CD14-positive monocyte (primary cell): ENCODE data around the gene ZNF385B. TPM values are rescaled to one million over a fixed set of nuclear protein-coding genes. Genes with fewer than 3 reads are reported as not detected.

Experiments used
- DNase-seq, 3 donors: peaks; one replicate each; pipeline ENCODE4 v3.0.0-alpha.2; 2011 to 2022
- H2AFZ ChIP-seq: 2 replicates; pipeline ENCODE4 v1.6.0; 2012; ENCODE audit warnings: mild to moderate bottlenecking, low read depth, low read length, inconsistent platforms; ENCODE audit not compliant: insufficient read depth, poor library complexity, severe bottlenecking
- H3K27ac ChIP-seq, 2 donors: 1 replicate in 1 of 2; 2 replicates in 1 of 2; pipeline ENCODE4 v1.5.1; 2012 to 2013; ENCODE audit warnings: low read length in 2 of 2, control low read depth in 1 of 2, inconsistent platforms in 1 of 2, low read depth in 1 of 2, mild to moderate bottlenecking in 1 of 2
- H3K27me3 ChIP-seq, 2 donors: one replicate each; pipeline versions ENCODE4 v1.6.0 to v1.6.1; 2011 to 2013; ENCODE audit warnings: low read length in 2 of 2; ENCODE audit not compliant: control insufficient read depth in 2 of 2, insufficient read depth in 2 of 2
- H3K36me3 ChIP-seq, 2 donors: replicated peaks in 1 of 2; 1 replicate in 1 of 2; 2 replicates in 1 of 2; pipeline versions ENCODE4 v1.5.1 to v1.6.1; 2012 to 2013; ENCODE audit warnings: low read length in 2 of 2, control low read depth in 1 of 2, inconsistent platforms in 1 of 2, mild to moderate bottlenecking in 1 of 2; ENCODE audit not compliant: insufficient read depth in 2 of 2, control insufficient read depth in 1 of 2
- H3K4me1 ChIP-seq, 2 donors: 1 replicate in 1 of 2; 2 replicates in 1 of 2; pipeline versions ENCODE4 v1.5.1 to v1.6.1; 2012 to 2013; ENCODE audit warnings: low read length in 2 of 2, control low read depth in 1 of 2, inconsistent platforms in 1 of 2, mild to moderate bottlenecking in 1 of 2, moderate library complexity in 1 of 2; ENCODE audit not compliant: insufficient read depth in 2 of 2, control insufficient read depth in 1 of 2
- H3K4me2 ChIP-seq: replicated peaks from 2 replicates; pipeline ENCODE3; 2012; ENCODE audit warnings: low read length, moderate library complexity, mild to moderate bottlenecking; ENCODE audit not compliant: poor library complexity, severe bottlenecking; ENCODE audit errors: extremely low read depth
- H3K4me3 ChIP-seq, 3 experiments: fragments of 200-600 bp in 1 of 3; sonication (generic) in 1 of 3; replicated peaks in 1 of 3; 1 replicate in 2 of 3; 2 replicates in 1 of 3; pipeline ENCODE4 v1.5.1; 2011 to 2013; ENCODE audit warnings: low read length in 3 of 3, mild to moderate bottlenecking in 3 of 3, control low read depth in 2 of 3, low read depth in 2 of 3, inconsistent platforms in 1 of 3, moderate library complexity in 1 of 3
- H3K79me2 ChIP-seq: 2 replicates; pipeline ENCODE4 v1.6.0; 2012; ENCODE audit warnings: mild to moderate bottlenecking, control low read depth, inconsistent platforms, low read length, moderate library complexity; ENCODE audit not compliant: insufficient read depth
- H3K9ac ChIP-seq: 2 replicates; pipeline ENCODE4 v1.6.0; 2017; ENCODE audit warnings: low read length, mild to moderate bottlenecking; ENCODE audit not compliant: insufficient read depth, poor library complexity, severe bottlenecking
- H3K9me3 ChIP-seq, 2 donors: replicated peaks in 1 of 2; 1 replicate in 1 of 2; 2 replicates in 1 of 2; pipeline versions ENCODE4 v1.5.1 to v1.6.1; 2012 to 2013; ENCODE audit warnings: low read length in 2 of 2, control low read depth in 1 of 2; ENCODE audit not compliant: control insufficient read depth in 1 of 2, insufficient read depth in 1 of 2
- H4K20me1 ChIP-seq: 2 replicates; pipeline ENCODE4 v1.6.0; 2012; ENCODE audit warnings: mild to moderate bottlenecking, low read length, control low read depth, moderate library complexity; ENCODE audit not compliant: insufficient read depth
- H3K27ac Mint-ChIP-seq, 7 donors: one replicate each; pipeline ENCODE4 v1.8.0; 2020; ENCODE audit warnings: mild to moderate bottlenecking in 7 of 7, mixed read lengths in 7 of 7, moderate library complexity in 6 of 7, inconsistent platforms in 2 of 7
- H3K27me3 Mint-ChIP-seq, 3 donors: one replicate each; pipeline ENCODE4 v1.8.0; 2021 to 2022; ENCODE audit warnings: low read depth in 3 of 3, mild to moderate bottlenecking in 3 of 3, mixed read lengths in 3 of 3, moderate library complexity in 3 of 3, inconsistent platforms in 1 of 3
- H3K36me3 Mint-ChIP-seq, 2 donors: one replicate each; pipeline ENCODE4 v1.8.0; 2020; ENCODE audit warnings: mixed read lengths in 2 of 2, inconsistent platforms in 1 of 2, mild to moderate bottlenecking in 1 of 2
- H3K4me1 Mint-ChIP-seq: one replicate; pipeline ENCODE4 v1.8.0; 2020; ENCODE audit warnings: mild to moderate bottlenecking, mixed read lengths
- H3K4me3 Mint-ChIP-seq, 2 donors: one replicate each; pipeline ENCODE4 v1.8.0; 2020; ENCODE audit warnings: mild to moderate bottlenecking in 2 of 2, mixed read lengths in 2 of 2, moderate library complexity in 1 of 2
- H3K9me3 Mint-ChIP-seq, 7 donors: one replicate each; pipeline ENCODE4 v1.8.0; 2020 to 2022; ENCODE audit warnings: mixed read lengths in 7 of 7, mild to moderate bottlenecking in 6 of 7, moderate library complexity in 6 of 7, inconsistent platforms in 2 of 7
- CTCF ChIP-seq: fragments of 200-600 bp; IDR thresholded peaks from one replicate; pipeline ENCODE4 v1.8.0; 2022; ENCODE audit warnings: antibody characterized with exemption, mild to moderate bottlenecking
- WGBS: methylation state at CpG from one replicate; pipeline ENCODE4 v1.1.5; 2013; ENCODE audit warnings: missing lambda C conversion rate; ENCODE audit not compliant: insufficient coverage; 5-methylcytosine and 5-hydroxymethylcytosine counted together
- intact Hi-C, 2 donors: fragments of 100-400 bp; cut with micrococcal nuclease; formaldehyde crosslinking; loops; one replicate each; pipeline versions ENCODE4 v1.15.0 to v1.15.1; 2023
- polyA plus RNA-seq, 3 donors: library from polyadenylated mRNA; depleted of rRNA in 1 of 3; unstranded in 2 of 3; stranded (reverse) in 1 of 3; fragments of 300-500 nt in 2 of 3; fragments of >200 nt in 1 of 3; fragmentation: Illumina TruSeq in 2 of 3; gene quantifications; 1 replicate in 2 of 3; 2 replicates in 1 of 3; pipeline ENCODE4 v1.2.3, GENCODE V29; 2012 to 2021

ZNF385B gene
- polyA plus RNA-seq, 3 donors = not detected

- Histone ChIP-seq H3K4me1 (peaks cover 6% of the 10 kb centered on the region in 2 donors), H3K27ac (no peak overlapping the region), H2AFZ (no peak overlapping the region), H3K9ac (no peak overlapping the region), H3K4me3 (no peak overlapping the region), H3K27me3 (no peaks in the 10 kb centered on the region), H3K4me2 (no peak overlapping the region), H3K36me3 (no peaks in the 10 kb centered on the region), H3K79me2 (no peaks in the 10 kb centered on the region), H4K20me1 (no peaks in the 10 kb centered on the region), H3K9me3 (no peaks in the 10 kb centered on the region)
- Mint-ChIP-seq H3K9me3 (peaks cover 0 to 3% (median 0%) of the 10 kb centered on the region in 7 donors), H3K36me3 (no peaks in the 10 kb centered on the region), H3K4me1 (peaks cover 14% of the 10 kb centered on the region), H3K27ac (no peak overlapping the region), H3K27me3 (no peaks in the 10 kb centered on the region), H3K4me3 (no peak overlapping the region)
- no peak for TF ChIP-seq CTCF
- intact Hi-C loops = no loop called here
- WGBS = no CpG with 5 or more reads among the region's 1 CpG
- no peak for DNase-seq
Observed at GRCh38 chr2:179447839-179448447, 413.5 kb downstream of the ZNF385B start.

GRCh38 chr2:179447421-179447820, 414.0 kb downstream of the ZNF385B start:
- DNase-seq = no peak
- Histone ChIP-seq H2AFZ (no peak overlapping the region), H3K9me3 (no peaks in the 10 kb centered on the region), H3K4me3 (no peak overlapping the region), H3K4me1 (peaks cover 8 to 12% of the 10 kb centered on the region in 2 donors), H3K9ac (no peak overlapping the region), H3K4me2 (no peak overlapping the region), H3K79me2 (no peaks in the 10 kb centered on the region), H3K27ac (no peak overlapping the region), H3K36me3 (no peaks in the 10 kb centered on the region), H3K27me3 (no peaks in the 10 kb centered on the region), H4K20me1 (no peaks in the 10 kb centered on the region)
- H3K4me3 Mint-ChIP-seq = no peak overlapping the region
- TF ChIP-seq CTCF = no peak
- no peak overlapping the region for H3K27ac Mint-ChIP-seq
- H3K4me1 Mint-ChIP-seq = peaks cover 19% of the 10 kb centered on the region
- H3K27me3 Mint-ChIP-seq = no peaks in the 10 kb centered on the region
- no peaks in the 10 kb centered on the region for H3K36me3 Mint-ChIP-seq
- intact Hi-C loops = no loop called here
- H3K9me3 Mint-ChIP-seq = peaks cover 0 to 3% (median 0%) of the 10 kb centered on the region in 7 donors
